Parathyroid adenoma (tissue), 2 donors: Measurements from ENCODE around the gene CASP6.

Experiments used
- H2AFZ ChIP-seq: fragments of 300-600 bp; sonication (generic); one replicate; pipeline ENCODE4 v1.7.0; 2017; ENCODE audit warnings: antibody characterized with exemption, mild to moderate bottlenecking
- H3K27ac ChIP-seq: fragments of 300-600 bp; sonication (generic); one replicate; pipeline ENCODE4 v1.7.0; 2017
- H3K27me3 ChIP-seq: fragments of 300-600 bp; sonication (generic); one replicate; pipeline ENCODE4 v1.7.0; 2017; ENCODE audit warnings: low read length; ENCODE audit not compliant: control insufficient read depth, insufficient read depth
- H3K36me3 ChIP-seq: fragments of 300-600 bp; sonication (generic); one replicate; pipeline ENCODE4 v1.7.0; 2017; ENCODE audit warnings: low read length; ENCODE audit not compliant: control insufficient read depth, insufficient read depth
- H3K4me1 ChIP-seq: fragments of 300-600 bp; sonication (generic); one replicate; pipeline ENCODE4 v1.7.0; 2017; ENCODE audit warnings: control low read depth
- H3K4me2 ChIP-seq: fragments of 300-600 bp; sonication (generic); one replicate; pipeline ENCODE4 v1.7.0; 2017; ENCODE audit warnings: low read length
- H3K4me3 ChIP-seq: fragments of 300-600 bp; sonication (generic); one replicate; pipeline ENCODE4 v1.7.0; 2017; ENCODE audit warnings: low read depth, low read length
- H3K79me2 ChIP-seq: fragments of 300-600 bp; sonication (generic); one replicate; pipeline ENCODE4 v1.7.0; 2017; ENCODE audit warnings: control low read depth
- H3K9ac ChIP-seq: fragments of 300-600 bp; sonication (generic); one replicate; pipeline ENCODE4 v1.7.0; 2017; ENCODE audit warnings: mild to moderate bottlenecking
- H3K9me3 ChIP-seq: fragments of 300-600 bp; sonication (generic); one replicate; pipeline ENCODE4 v1.7.0; 2017; ENCODE audit warnings: low read length; ENCODE audit not compliant: control insufficient read depth
- CTCF ChIP-seq: fragments of 300-600 bp; sonication (generic); IDR thresholded peaks from one replicate; pipeline ENCODE4 v1.7.0; 2017; ENCODE audit warnings: antibody characterized with exemption, mild to moderate bottlenecking
- donor health status: primary hyperparathyroidism.

The CASP6 gene

GRCh38 chr4:109708990-109709389 is 5.7 kb upstream of the CASP6 start:
- no peaks in the 10 kb centered on the region for H3K4me1 ChIP-seq
- no peak overlapping the region for H3K9ac ChIP-seq
- no peak overlapping the region for H3K4me3 ChIP-seq
- H3K27ac ChIP-seq = no peak overlapping the region
- no peak overlapping the region for H2AFZ ChIP-seq
- no peaks in the 10 kb centered on the region for H3K79me2 ChIP-seq
- H3K27me3 ChIP-seq = no peaks in the 10 kb centered on the region
- H3K4me2 ChIP-seq = no peak overlapping the region
- no peak for TF ChIP-seq CTCF
- H3K9me3 ChIP-seq = no peaks in the 10 kb centered on the region
- no peaks in the 10 kb centered on the region for H3K36me3 ChIP-seq

GRCh38 chr4:109708435-109708834 is 5.2 kb upstream of the CASP6 start:
- no peaks in the 10 kb centered on the region for H3K4me1 ChIP-seq
- no peak overlapping the region for H3K27ac ChIP-seq
- H2AFZ ChIP-seq = no peak overlapping the region
- H3K9ac ChIP-seq = no peak overlapping the region
- no peak overlapping the region for H3K4me3 ChIP-seq
- H3K79me2 ChIP-seq = no peaks in the 10 kb centered on the region
- TF ChIP-seq CTCF = no peak
- no peaks in the 10 kb centered on the region for H3K27me3 ChIP-seq
- H3K4me2 ChIP-seq = no peak overlapping the region
- H3K36me3 ChIP-seq = no peaks in the 10 kb centered on the region
- H3K9me3 ChIP-seq = no peaks in the 10 kb centered on the region

- Histone ChIP-seq H3K4me2 (peak overlapping the region; percentile 86), H2AFZ (peak overlapping the region; percentile 91), H3K36me3 (no peaks in the 10 kb centered on the region), H3K9ac (no peak overlapping the region), H3K27me3 (no peaks in the 10 kb centered on the region), H3K9me3 (no peaks in the 10 kb centered on the region), H3K4me1 (peaks cover 3% of the 10 kb centered on the region), H3K4me3 (peak overlapping the region; percentile 76), H3K27ac (peak overlapping the region; percentile 63), H3K79me2 (no peaks in the 10 kb centered on the region)
- TF ChIP-seq CTCF = no peak
These were observed 568 bp upstream of the CASP6 start for GRCh38 chr4:109703664-109704361.

GRCh38 chr4:109701566-109702410 is 1.5 kb downstream of the CASP6 start:
- Histone ChIP-seq H2AFZ (peak overlapping the region; percentile 91), H3K9me3 (no peaks in the 10 kb centered on the region), H3K79me2 (no peaks in the 10 kb centered on the region), H3K9ac (no peak overlapping the region), H3K36me3 (no peaks in the 10 kb centered on the region), H3K4me1 (peaks cover 3% of the 10 kb centered on the region), H3K27ac (no peak overlapping the region), H3K27me3 (no peaks in the 10 kb centered on the region), H3K4me3 (peak overlapping the region; percentile 76), H3K4me2 (peak overlapping the region; percentile 86)
- no peak for TF ChIP-seq CTCF
